Karpas-422 (cell line): ENCODE results near the gene ERF. TPM values are rescaled to one million over a fixed set of nuclear protein-coding genes. Genes with fewer than 3 reads are reported as not detected.
A peak's percentile ranks its signal among the peaks of the same experiment; 100 is the strongest.

ENCODE experiments used
- DNase-seq: peaks from one replicate; pipeline ENCODE4 v3.0.0-alpha.2; 2015
- H2AFZ ChIP-seq: fragments of 200-600 bp; sonication (generic); 2 replicates; pipeline ENCODE4 v1.6.1; 2014; ENCODE audit warnings: antibody characterized with exemption, low read length, mixed read lengths
- H3K27ac ChIP-seq: fragments of 200-600 bp; sonication (generic); 2 replicates; pipeline ENCODE4 v1.5.1; 2014; ENCODE audit warnings: mild to moderate bottlenecking, low read length, moderate library complexity
- H3K27me3 ChIP-seq: fragments of 200-600 bp; sonication (generic); 2 replicates; pipeline ENCODE4 v1.6.1; 2014; ENCODE audit warnings: low read length, mixed read lengths
- H3K36me3 ChIP-seq: fragments of 200-600 bp; sonication (generic); 2 replicates; pipeline ENCODE4 v1.6.1; 2014; ENCODE audit warnings: low read length, mixed read lengths; ENCODE audit not compliant: insufficient read depth
- H3K4me1 ChIP-seq: fragments of 200-600 bp; sonication (generic); 2 replicates; pipeline ENCODE4 v1.6.1; 2014; ENCODE audit warnings: mild to moderate bottlenecking, low read length, mixed read lengths
- H3K4me2 ChIP-seq: fragments of 200-600 bp; sonication (generic); 2 replicates; pipeline ENCODE4 v1.6.1; 2014; ENCODE audit warnings: low read length, low read depth, mild to moderate bottlenecking; ENCODE audit not compliant: poor library complexity, severe bottlenecking
- H3K4me3 ChIP-seq: fragments of 200-600 bp; sonication (generic); 2 replicates; pipeline ENCODE4 v1.5.1; 2014; ENCODE audit warnings: mild to moderate bottlenecking, antibody characterized with exemption, low read length, mixed read lengths
- H3K79me2 ChIP-seq: fragments of 200-600 bp; sonication (generic); 2 replicates; pipeline ENCODE4 v1.6.1; 2014; ENCODE audit warnings: mild to moderate bottlenecking, low read length, mixed read lengths
- H3K9ac ChIP-seq: fragments of 200-600 bp; sonication (generic); 2 replicates; pipeline ENCODE4 v1.6.0; 2014; ENCODE audit warnings: low read length
- H3K9me2 ChIP-seq: fragments of 200-600 bp; sonication (generic), shearing (Covaris generic); replicated peaks from 2 replicates; pipeline ENCODE4 v1.6.0; 2014; ENCODE audit warnings: mild to moderate bottlenecking, low read length, moderate library complexity; ENCODE audit not compliant: insufficient read depth
- H3K9me3 ChIP-seq: fragments of 300-700, 200-600 bp; sonication (generic); 2 replicates; pipeline ENCODE4 v1.6.1; 2014; ENCODE audit warnings: low read length, mixed read lengths
- H4K20me1 ChIP-seq: fragments of 200-600 bp; sonication (generic); 2 replicates; pipeline ENCODE4 v1.6.1; 2014; ENCODE audit warnings: mild to moderate bottlenecking, antibody characterized with exemption, low read length, low read depth; ENCODE audit not compliant: insufficient read depth
- total RNA-seq: library from RNA; depleted of rRNA; stranded (reverse); fragments of >200 nt; shearing (Covaris generic); gene quantifications from 2 replicates; pipeline ENCODE4 v1.2.3, GENCODE V29; 2014; ENCODE audit warnings: low replicate concordance

The ERF gene
- total RNA-seq, 1 experiment from 2014 or later = 36.4 TPM

- no peak overlapping the region for H3K4me2 ChIP-seq
Observed at GRCh38 chr19:42275517-42275916, 20.6 kb upstream of the ERF start.

DNA sequence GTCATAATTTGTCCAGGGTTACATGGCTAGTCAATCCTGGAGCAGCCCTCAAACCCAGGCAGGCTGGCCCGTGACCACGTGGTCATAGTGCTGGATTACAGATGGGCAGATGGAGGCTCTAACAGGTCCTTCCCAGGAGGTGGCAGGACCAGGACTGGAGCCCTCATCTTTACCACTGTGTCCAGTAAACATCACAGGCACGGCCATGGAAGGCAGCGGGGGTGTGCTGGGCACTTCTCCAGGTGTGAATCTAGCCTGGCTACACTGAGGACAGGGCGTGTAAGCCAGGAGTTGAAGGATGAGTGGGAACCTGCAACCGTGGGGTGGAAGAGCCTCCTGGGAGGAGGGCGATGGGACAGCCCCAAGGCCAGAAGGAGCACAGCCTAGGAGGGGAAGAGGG lies 20.2 kb upstream of the ERF start:
- no peak overlapping the region for H3K4me2 ChIP-seq

More at GRCh38 chr19:42275517-42275916, 20.6 kb upstream of the ERF start:
- no peaks in the 10 kb centered on the region for H4K20me1 ChIP-seq
- no peak overlapping the region for H3K4me3 ChIP-seq
- H3K9me2 ChIP-seq = no peaks in the 10 kb centered on the region
- DNase-seq = no peak
- H3K36me3 ChIP-seq = no peaks in the 10 kb centered on the region
- peaks cover 27% of the 10 kb centered on the region for H3K4me1 ChIP-seq
- H3K9ac ChIP-seq = no peak overlapping the region
- no peaks in the 10 kb centered on the region for H3K9me3 ChIP-seq
- peaks cover 14% of the 10 kb centered on the region for H3K79me2 ChIP-seq
- no peak overlapping the region for H3K27ac ChIP-seq
- no peaks in the 10 kb centered on the region for H3K27me3 ChIP-seq
- no peak overlapping the region for H2AFZ ChIP-seq

DNA sequence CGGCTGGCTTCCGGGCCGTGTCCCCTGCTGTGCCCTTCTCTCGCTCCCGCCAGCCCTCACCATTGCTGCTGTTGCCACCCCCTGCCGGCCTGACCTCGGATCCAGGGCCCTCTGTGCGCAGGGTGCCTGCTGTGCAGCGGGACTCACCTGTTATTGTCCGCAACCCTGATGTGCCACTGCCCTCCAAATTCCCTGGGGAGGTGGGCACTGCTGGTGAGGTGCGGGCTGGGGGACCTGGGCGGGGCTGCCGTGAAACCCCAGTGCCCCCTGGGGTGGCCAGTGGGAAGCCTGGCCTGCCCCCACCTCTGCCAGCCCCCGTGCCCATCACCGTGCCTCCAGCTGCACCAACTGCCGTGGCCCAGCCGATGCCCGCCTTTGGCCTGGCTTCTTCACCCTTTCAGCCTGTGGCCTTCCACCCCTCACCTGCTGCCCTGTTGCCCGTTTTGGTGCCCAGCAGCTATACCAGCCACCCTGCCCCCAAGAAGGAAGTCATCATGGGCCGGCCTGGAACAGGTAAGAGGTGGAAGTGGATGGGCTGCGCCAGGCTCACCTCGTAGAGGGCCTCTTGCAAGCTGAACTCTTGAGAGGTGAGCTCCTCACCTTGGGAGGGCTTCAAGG lies 19.2 kb upstream of the ERF start:
- Histone ChIP-seq H3K79me2 (peaks cover 24% of the 10 kb centered on the region), H3K27me3 (no peaks in the 10 kb centered on the region), H3K9ac (no peak overlapping the region), H3K9me3 (no peaks in the 10 kb centered on the region), H3K9me2 (no peaks in the 10 kb centered on the region), H3K27ac (no peak overlapping the region), H3K4me3 (no peak overlapping the region), H3K4me2 (no peak overlapping the region), H3K36me3 (no peaks in the 10 kb centered on the region), H2AFZ (no peak overlapping the region), H3K4me1 (peaks cover 30% of the 10 kb centered on the region), H4K20me1 (no peaks in the 10 kb centered on the region)
- DNase-seq = no peak

More for the DNA sequence above, 20.2 kb upstream of the ERF start:
- Histone ChIP-seq H3K4me1 (peaks cover 30% of the 10 kb centered on the region), H3K9ac (0 out of 2 replicates have a peak overlapping the region, but pooled peaks have one; percentile 22), H3K4me3 (no peak overlapping the region), H3K27ac (no peak overlapping the region), H3K9me3 (no peaks in the 10 kb centered on the region), H3K9me2 (no peaks in the 10 kb centered on the region), H2AFZ (no peak overlapping the region), H3K36me3 (no peaks in the 10 kb centered on the region), H4K20me1 (no peaks in the 10 kb centered on the region), H3K79me2 (peaks cover 18% of the 10 kb centered on the region), H3K27me3 (no peaks in the 10 kb centered on the region)
- DNase-seq = no peak

DNA sequence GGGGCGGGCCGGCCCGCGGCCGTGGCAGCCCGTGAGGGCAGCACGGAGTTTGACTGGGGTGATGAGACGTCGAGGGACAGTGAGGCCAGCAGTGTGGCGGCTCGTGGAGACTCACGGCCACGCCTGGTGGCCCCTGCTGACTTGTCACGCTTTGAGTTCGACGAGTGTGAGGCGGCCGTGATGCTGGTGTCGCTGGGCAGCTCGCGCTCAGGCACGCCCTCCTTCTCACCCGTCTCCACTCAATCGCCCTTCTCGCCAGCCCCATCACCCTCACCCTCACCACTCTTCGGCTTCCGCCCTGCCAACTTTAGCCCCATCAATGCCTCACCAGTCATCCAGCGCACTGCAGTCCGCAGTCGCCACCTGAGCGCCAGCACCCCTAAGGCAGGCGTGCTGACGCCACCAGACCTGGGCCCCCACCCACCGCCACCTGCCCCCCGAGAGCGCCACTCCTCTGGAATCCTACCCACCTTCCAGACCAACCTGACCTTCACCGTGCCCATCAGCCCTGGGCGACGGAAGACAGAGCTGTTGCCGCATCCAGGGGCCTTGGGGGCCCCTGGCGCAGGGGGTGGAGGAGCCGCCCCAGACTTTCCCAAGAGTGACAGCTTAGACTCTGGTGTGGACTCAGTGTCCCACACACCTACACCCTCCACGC lies 18.6 kb upstream of the ERF start:
- Histone ChIP-seq H3K9ac (no peak overlapping the region), H3K9me2 (no peaks in the 10 kb centered on the region), H3K4me3 (no peak overlapping the region), H2AFZ (no peak overlapping the region), H3K27me3 (no peaks in the 10 kb centered on the region), H3K27ac (no peak overlapping the region), H3K36me3 (no peaks in the 10 kb centered on the region), H3K9me3 (no peaks in the 10 kb centered on the region), H4K20me1 (no peaks in the 10 kb centered on the region), H3K4me2 (no peak overlapping the region), H3K4me1 (peaks cover 24% of the 10 kb centered on the region), H3K79me2 (peaks cover 24% of the 10 kb centered on the region)
- DNase-seq = no peak

DNA sequence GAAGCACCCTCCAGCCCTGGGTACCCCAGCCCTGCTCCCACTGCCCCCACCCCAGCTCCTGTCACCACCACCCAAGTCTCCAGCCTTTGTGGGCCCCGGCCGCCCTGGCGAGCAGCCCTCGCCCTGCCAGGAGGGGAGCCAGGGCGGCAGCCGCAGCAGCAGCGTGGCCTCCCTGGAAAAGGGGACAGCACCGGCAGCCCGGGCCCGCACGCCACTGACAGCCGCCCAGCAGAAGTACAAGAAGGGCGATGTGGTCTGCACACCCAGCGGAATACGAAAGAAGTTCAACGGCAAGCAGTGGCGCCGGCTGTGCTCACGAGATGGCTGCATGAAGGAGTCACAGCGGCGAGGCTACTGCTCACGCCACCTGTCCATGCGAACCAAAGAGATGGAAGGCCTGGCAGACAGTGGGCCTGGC lies 18.1 kb upstream of the ERF start:
- Histone ChIP-seq H3K4me2 (no peak overlapping the region), H2AFZ (no peak overlapping the region), H4K20me1 (no peaks in the 10 kb centered on the region), H3K4me1 (peaks cover 21% of the 10 kb centered on the region), H3K9ac (no peak overlapping the region), H3K4me3 (no peak overlapping the region), H3K79me2 (peaks cover 24% of the 10 kb centered on the region), H3K27me3 (no peaks in the 10 kb centered on the region), H3K9me3 (no peaks in the 10 kb centered on the region), H3K27ac (no peak overlapping the region), H3K9me2 (no peaks in the 10 kb centered on the region), H3K36me3 (no peaks in the 10 kb centered on the region)
- DNase-seq = no peak

- no peaks in the 10 kb centered on the region for H3K9me3 ChIP-seq
- H3K4me3 ChIP-seq = no peak overlapping the region
- no peaks in the 10 kb centered on the region for H3K9me2 ChIP-seq
- H4K20me1 ChIP-seq = no peaks in the 10 kb centered on the region
- peaks cover 26% of the 10 kb centered on the region for H3K4me1 ChIP-seq
- no peak overlapping the region for H3K9ac ChIP-seq
- H3K27me3 ChIP-seq = no peaks in the 10 kb centered on the region
- H3K36me3 ChIP-seq = no peaks in the 10 kb centered on the region
- no peak overlapping the region for H3K4me2 ChIP-seq
- H2AFZ ChIP-seq = no peak overlapping the region
- H3K27ac ChIP-seq = no peak overlapping the region
- no peak for DNase-seq
- peaks cover 24% of the 10 kb centered on the region for H3K79me2 ChIP-seq
Observed at GRCh38 chr19:42272535-42272897, 17.6 kb upstream of the ERF start.

- Histone ChIP-seq H3K36me3 (no peaks in the 10 kb centered on the region), H3K27ac (no peak overlapping the region), H3K27me3 (no peaks in the 10 kb centered on the region), H3K9ac (no peak overlapping the region; the same call in 1 of the 2 replicates), H2AFZ (no peak overlapping the region), H3K9me2 (no peaks in the 10 kb centered on the region), H3K4me1 (peaks cover 29% of the 10 kb centered on the region), H3K79me2 (peaks cover 24% of the 10 kb centered on the region), H3K4me3 (no peak overlapping the region), H3K9me3 (no peaks in the 10 kb centered on the region), H4K20me1 (no peaks in the 10 kb centered on the region), H3K4me2 (no peak overlapping the region)
- DNase-seq = no peak
Observed at GRCh38 chr19:42271861-42272534, 17.1 kb upstream of the ERF start.

DNA sequence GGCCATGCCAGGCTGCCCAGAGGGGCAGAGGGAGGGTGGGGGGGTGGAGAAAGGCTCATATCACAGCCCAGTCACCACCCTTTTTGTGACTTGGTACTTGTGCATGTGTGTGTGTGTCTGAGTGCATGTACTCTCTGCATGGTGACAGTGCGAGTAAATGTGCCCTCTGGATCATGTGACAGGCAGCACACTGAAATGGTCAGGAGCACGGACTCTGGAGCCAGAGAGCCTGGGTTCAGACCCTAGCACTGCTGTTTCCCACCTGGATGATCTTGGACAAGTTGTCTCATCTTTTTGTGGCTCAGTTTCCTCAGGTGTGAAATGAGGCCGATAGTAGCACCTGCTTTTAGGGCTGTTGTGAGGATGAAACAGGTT lies 16.1 kb upstream of the ERF start:
- Histone ChIP-seq H3K27me3 (no peaks in the 10 kb centered on the region), H3K36me3 (no peaks in the 10 kb centered on the region), H3K9me3 (no peaks in the 10 kb centered on the region), H3K79me2 (peaks cover 24% of the 10 kb centered on the region), H3K9me2 (no peaks in the 10 kb centered on the region), H3K27ac (peak overlapping the region; percentile 89), H3K9ac (peak overlapping the region; percentile 91), H3K4me1 (peaks cover 29% of the 10 kb centered on the region), H3K4me3 (peak overlapping the region; percentile 74; the same call in 1 of the 2 replicates), H2AFZ (no peak overlapping the region), H4K20me1 (no peaks in the 10 kb centered on the region), H3K4me2 (peak overlapping the region; percentile 94)
- no peak for DNase-seq
